ENCODE results near the gene CXCL11.
"Not testable (repeated sequence)": the region's sequence is repeated elsewhere in the genome, so short reads cannot be mapped to it uniquely, and the experiment has no call there.

The CXCL11 gene

GRCh38 chr4:76042241-76042998 lies 6.5 kb upstream of the CXCL11 start:
- DNase-seq, result not testable (repeated sequence)

GRCh38 chr4:76036855-76037254 lies 985 bp upstream of the CXCL11 start:
- no peak for DNase-seq

- DNase-seq, result no peak
Measured at GRCh38 chr4:76035141-76035540, 729 bp downstream of the CXCL11 start.

- no peak for DNase-seq
Measured at GRCh38 chr4:76029300-76029699, 6.6 kb downstream of the CXCL11 start.

GRCh38 chr4:76028350-76028765 lies 7.5 kb downstream of the CXCL11 start:
- peak; percentile 15 for DNase-seq

- DNase-seq, result no peak
Measured at GRCh38 chr4:76024065-76024464, 11.8 kb downstream of the CXCL11 start.

- no peak for DNase-seq
Measured at GRCh38 chr4:76023389-76023788, 12.5 kb downstream of the CXCL11 start, which contains the start of gene CXCL10. Gene CXCL10, minus strand, starts transcription at chr4:76023497. Its CDS starts 66 bp downstream, at chr4:76023431.

- DNase-seq, result no peak
Measured at GRCh38 chr4:76022677-76023076, 13.2 kb downstream of the CXCL11 start.

GRCh38 chr4:76022031-76022430 lies 13.8 kb downstream of the CXCL11 start:
- no peak for DNase-seq

- no peak for DNase-seq
Measured at GRCh38 chr4:76017056-76017686, 18.7 kb downstream of the CXCL11 start.

- DNase-seq, result no peak
Measured at GRCh38 chr4:76016393-76016792, 19.5 kb downstream of the CXCL11 start.

GRCh38 chr4:76013540-76013939 lies 22.3 kb downstream of the CXCL11 start:
- no peak for DNase-seq

GRCh38 chr4:76012388-76012801 lies 23.5 kb downstream of the CXCL11 start:
- DNase-seq, result no peak

- no peak for DNase-seq
Measured at GRCh38 chr4:76011700-76012387, 24.0 kb downstream of the CXCL11 start.

- no peak for DNase-seq
Measured at GRCh38 chr4:76011018-76011670, 24.7 kb downstream of the CXCL11 start.

GRCh38 chr4:76010576-76010975 lies 25.3 kb downstream of the CXCL11 start:
- no peak for DNase-seq

- no peak for DNase-seq
Measured at GRCh38 chr4:76009311-76009710, 26.6 kb downstream of the CXCL11 start.

- no peak for DNase-seq
Measured at GRCh38 chr4:76007089-76007862, 28.6 kb downstream of the CXCL11 start, which contains the start of gene CXCL9. Gene CXCL9, minus strand, starts transcription at chr4:76007509. Its CDS starts 60 bp downstream, at chr4:76007449.

GRCh38 chr4:76003620-76004019 lies 32.2 kb downstream of the CXCL11 start:
- no peak for DNase-seq

- no peak for DNase-seq
Measured at GRCh38 chr4:76003035-76003434, 32.8 kb downstream of the CXCL11 start.

- no peak for DNase-seq
Measured at GRCh38 chr4:76002176-76002575, 33.7 kb downstream of the CXCL11 start.

GRCh38 chr4:76001700-76002099 lies 34.2 kb downstream of the CXCL11 start:
- DNase-seq, result no peak
